ENCODE results near the gene MPHOSPH9.

- TF ChIP-seq CTCF (IDR thresholded peaks at IDR 0.05): no peak
- peak; percentile 94 to 97 for TF ChIP-seq POLR2A (IDR thresholded peaks at IDR 0.05)
- TF ChIP-seq POLR2AphosphoS5 (IDR thresholded peaks at IDR 0.05): peak; percentile 98
These were observed at the start of gene MPHOSPH9, which contains the start of gene MTRFR for GRCh38 chr12:123232807-123233504.

All from sigmoid colon (tissue), 4 donors.